Neural progenitor cell (in vitro differentiated cells): ENCODE results near the gene CYB5R4. TPM values are rescaled to one million over a fixed set of nuclear protein-coding genes. Genes with fewer than 3 reads are reported as not detected.

Experiments used
- DNase-seq: peaks from one replicate; pipeline ENCODE4 v3.0.0-alpha.2; 2016; ENCODE audit warnings: low spot score
- H2AFZ ChIP-seq: fragments of 200-600 bp; sonication (generic); replicated peaks from 2 replicates; pipeline ENCODE4 v1.6.1; 2016; ENCODE audit warnings: antibody characterized with exemption
- H3F3A ChIP-seq: fragments of 200-600 bp; sonication (generic); 2 replicates; pipeline ENCODE4 v1.6.1; 2016; ENCODE audit warnings: antibody characterized with exemption, low read depth
- H3K27ac ChIP-seq: fragments of 200-600 bp; sonication (generic); 2 replicates; pipeline ENCODE4 v1.5.1; 2016; ENCODE audit warnings: mild to moderate bottlenecking
- H3K27me3 ChIP-seq: fragments of 200-600 bp; sonication (generic); 2 replicates; pipeline ENCODE4 v1.6.1; 2016; ENCODE audit warnings: mild to moderate bottlenecking, moderate library complexity
- H3K36me3 ChIP-seq: fragments of 200-600 bp; sonication (generic); 2 replicates; pipeline ENCODE4 v1.5.1; 2016
- H3K4me1 ChIP-seq: fragments of 200-600 bp; sonication (generic); 2 replicates; pipeline ENCODE4 v1.6.1; 2016; ENCODE audit warnings: mixed run types
- H3K4me2 ChIP-seq: fragments of 200-600 bp; sonication (generic); 2 replicates; pipeline ENCODE4 v1.6.1; 2016
- H3K4me3 ChIP-seq: fragments of 200-600 bp; sonication (generic); 2 replicates; pipeline ENCODE4 v1.5.1; 2016
- H3K79me2 ChIP-seq: fragments of 200-600 bp; sonication (generic); 2 replicates; pipeline ENCODE4 v1.6.1; 2016; ENCODE audit warnings: low read depth
- H3K9ac ChIP-seq: fragments of 200-600 bp; sonication (generic); 2 replicates; pipeline ENCODE4 v1.6.1; 2016
- H3K9me3 ChIP-seq: fragments of 200-600 bp; sonication (generic); 2 replicates; pipeline ENCODE4 v1.5.1; 2016; ENCODE audit warnings: low read depth
- H4K20me1 ChIP-seq: fragments of 200-600 bp; sonication (generic); 2 replicates; pipeline ENCODE4 v1.6.1; 2016; ENCODE audit warnings: low read depth
- H3K27ac Mint-ChIP-seq: 3 replicates; pipeline ENCODE4 v1.8.0; 2021; ENCODE audit warnings: mixed read lengths
- H3K27me3 Mint-ChIP-seq: 2 replicates; pipeline ENCODE4 v1.8.0; 2022; ENCODE audit warnings: low read depth, mild to moderate bottlenecking, inconsistent platforms, moderate library complexity, mixed read lengths; ENCODE audit not compliant: insufficient read depth
- H3K36me3 Mint-ChIP-seq: 3 replicates; pipeline ENCODE4 v1.8.0; 2021; ENCODE audit warnings: mixed read lengths
- H3K4me1 Mint-ChIP-seq: 3 replicates; pipeline ENCODE4 v1.8.0; 2021; ENCODE audit warnings: mixed read lengths
- H3K4me3 Mint-ChIP-seq: 3 replicates; pipeline ENCODE4 v1.8.0; 2021; ENCODE audit warnings: mild to moderate bottlenecking, moderate library complexity, mixed read lengths
- H3K9me3 Mint-ChIP-seq: 3 replicates; pipeline ENCODE4 v1.8.0; 2020; ENCODE audit warnings: mixed read lengths
- CTCF ChIP-seq: fragments of 200-600 bp; sonication (generic); IDR thresholded peaks from 2 replicates; pipeline ENCODE4 v1.5.1; 2017; ENCODE audit warnings: antibody characterized with exemption, mild to moderate bottlenecking
- EZH2 ChIP-seq: fragments of 200-600 bp; sonication (generic); IDR thresholded peaks from 2 replicates; pipeline ENCODE4 v1.6.1; 2017; ENCODE audit warnings: antibody characterized with exemption, mild to moderate bottlenecking, moderate library complexity
- EZH2phosphoT487 ChIP-seq: fragments of 200-600 bp; sonication (generic); IDR thresholded peaks from 2 replicates; pipeline ENCODE4 v1.6.1; 2017; ENCODE audit warnings: antibody characterized with exemption
- total RNA-seq: library from RNA; depleted of rRNA; stranded (reverse); fragments of >200 nt; gene quantifications from 2 replicates; pipeline ENCODE4 v1.2.3, GENCODE V29; 2015; ENCODE audit warnings: low replicate concordance

The CYB5R4 gene
- total RNA-seq, 1 donor from 2014 or later = 8.5 TPM

GRCh38 chr6:83889621-83890020 lies 30.1 kb downstream of the CYB5R4 start:
- TF ChIP-seq CTCF (no peak), EZH2phosphoT487 (no peak), EZH2 (no peak)
- H2AFZ ChIP-seq = no peak overlapping the region
- no peak overlapping the region for H3K27ac Mint-ChIP-seq
- H3F3A ChIP-seq = no peaks in the 10 kb centered on the region
- H3K9me3 Mint-ChIP-seq = no peaks in the 10 kb centered on the region
- no peaks in the 10 kb centered on the region for H3K36me3 Mint-ChIP-seq
- H3K79me2 ChIP-seq = no peaks in the 10 kb centered on the region
- no peak overlapping the region for H3K27ac ChIP-seq
- peaks cover under 1% of the 10 kb centered on the region for H3K4me1 Mint-ChIP-seq
- no peaks in the 10 kb centered on the region for H4K20me1 ChIP-seq
- DNase-seq = no peak
- H3K9me3 ChIP-seq = no peaks in the 10 kb centered on the region
- no peaks in the 10 kb centered on the region for H3K4me1 ChIP-seq
- H3K4me3 ChIP-seq = no peak overlapping the region
- H3K4me3 Mint-ChIP-seq = no peak overlapping the region
- no peaks in the 10 kb centered on the region for H3K36me3 ChIP-seq
- no peaks in the 10 kb centered on the region for H3K27me3 Mint-ChIP-seq
- H3K4me2 ChIP-seq = no peak overlapping the region
- H3K9ac ChIP-seq = no peak overlapping the region
- H3K27me3 ChIP-seq = no peaks in the 10 kb centered on the region

- no peak for DNase-seq
- no peaks in the 10 kb centered on the region for H3K36me3 Mint-ChIP-seq
- no peak for TF ChIP-seq EZH2phosphoT487
- no peak for TF ChIP-seq EZH2
- no peak for TF ChIP-seq CTCF
- H3K4me3 Mint-ChIP-seq = no peak overlapping the region
- Histone ChIP-seq H3K4me3 (no peak overlapping the region), H3K4me1 (no peaks in the 10 kb centered on the region), H3K27me3 (no peaks in the 10 kb centered on the region), H3K27ac (no peak overlapping the region), H3K79me2 (no peaks in the 10 kb centered on the region), H4K20me1 (no peaks in the 10 kb centered on the region), H3K4me2 (no peak overlapping the region), H3K9me3 (no peaks in the 10 kb centered on the region), H3K9ac (no peak overlapping the region), H2AFZ (no peak overlapping the region), H3F3A (no peaks in the 10 kb centered on the region), H3K36me3 (no peaks in the 10 kb centered on the region)
- no peaks in the 10 kb centered on the region for H3K4me1 Mint-ChIP-seq
- no peaks in the 10 kb centered on the region for H3K9me3 Mint-ChIP-seq
- no peaks in the 10 kb centered on the region for H3K27me3 Mint-ChIP-seq
- no peak overlapping the region for H3K27ac Mint-ChIP-seq
Observed at GRCh38 chr6:83890520-83890919, 31.0 kb downstream of the CYB5R4 start.

GRCh38 chr6:83891586-83891985 lies 32.1 kb downstream of the CYB5R4 start:
- Histone ChIP-seq H3K4me3 (no peak overlapping the region), H3K9ac (no peak overlapping the region), H3K79me2 (no peaks in the 10 kb centered on the region), H3K4me2 (no peak overlapping the region), H3K27ac (no peak overlapping the region), H3K36me3 (no peaks in the 10 kb centered on the region), H3K27me3 (no peaks in the 10 kb centered on the region), H4K20me1 (no peaks in the 10 kb centered on the region), H2AFZ (no peak overlapping the region), H3K4me1 (no peaks in the 10 kb centered on the region), H3F3A (no peaks in the 10 kb centered on the region), H3K9me3 (no peaks in the 10 kb centered on the region)
- no peak for TF ChIP-seq EZH2
- no peak for TF ChIP-seq EZH2phosphoT487
- TF ChIP-seq CTCF = no peak
- H3K4me3 Mint-ChIP-seq = no peak overlapping the region
- H3K4me1 Mint-ChIP-seq = no peaks in the 10 kb centered on the region
- H3K36me3 Mint-ChIP-seq = no peaks in the 10 kb centered on the region
- no peak for DNase-seq
- no peaks in the 10 kb centered on the region for H3K9me3 Mint-ChIP-seq
- no peaks in the 10 kb centered on the region for H3K27me3 Mint-ChIP-seq
- no peak overlapping the region for H3K27ac Mint-ChIP-seq
